GM21786 (cell line): ENCODE results near the gene SPATS2L.

Experiments
- ATAC-seq: cut with Tn5 transposase; IDR thresholded peaks from one replicate; pipeline ENCODE4 v1.9.1; 2021; ENCODE audit not compliant: unreplicated experiment

Gene SPATS2L

DNA sequence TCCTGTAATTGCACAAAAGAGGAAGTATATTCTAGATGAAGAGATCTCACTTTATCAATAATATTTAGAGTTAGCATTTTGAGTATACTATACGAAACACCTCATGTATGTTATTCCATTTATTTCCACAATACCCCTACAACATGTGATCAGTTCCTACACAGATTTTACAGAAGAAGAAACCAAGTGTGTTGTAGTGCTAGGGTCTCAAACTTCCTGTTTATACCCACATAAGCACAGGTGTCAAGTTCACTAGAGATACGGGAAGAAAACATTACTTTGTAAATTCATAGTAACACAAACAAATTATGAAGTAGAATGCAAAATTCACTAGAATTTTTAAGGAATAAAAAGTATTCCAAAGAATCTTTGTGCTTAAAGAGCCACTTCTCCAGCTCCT, 157.0 kb downstream of the SPATS2L start:
- no peak for ATAC-seq

DNA sequence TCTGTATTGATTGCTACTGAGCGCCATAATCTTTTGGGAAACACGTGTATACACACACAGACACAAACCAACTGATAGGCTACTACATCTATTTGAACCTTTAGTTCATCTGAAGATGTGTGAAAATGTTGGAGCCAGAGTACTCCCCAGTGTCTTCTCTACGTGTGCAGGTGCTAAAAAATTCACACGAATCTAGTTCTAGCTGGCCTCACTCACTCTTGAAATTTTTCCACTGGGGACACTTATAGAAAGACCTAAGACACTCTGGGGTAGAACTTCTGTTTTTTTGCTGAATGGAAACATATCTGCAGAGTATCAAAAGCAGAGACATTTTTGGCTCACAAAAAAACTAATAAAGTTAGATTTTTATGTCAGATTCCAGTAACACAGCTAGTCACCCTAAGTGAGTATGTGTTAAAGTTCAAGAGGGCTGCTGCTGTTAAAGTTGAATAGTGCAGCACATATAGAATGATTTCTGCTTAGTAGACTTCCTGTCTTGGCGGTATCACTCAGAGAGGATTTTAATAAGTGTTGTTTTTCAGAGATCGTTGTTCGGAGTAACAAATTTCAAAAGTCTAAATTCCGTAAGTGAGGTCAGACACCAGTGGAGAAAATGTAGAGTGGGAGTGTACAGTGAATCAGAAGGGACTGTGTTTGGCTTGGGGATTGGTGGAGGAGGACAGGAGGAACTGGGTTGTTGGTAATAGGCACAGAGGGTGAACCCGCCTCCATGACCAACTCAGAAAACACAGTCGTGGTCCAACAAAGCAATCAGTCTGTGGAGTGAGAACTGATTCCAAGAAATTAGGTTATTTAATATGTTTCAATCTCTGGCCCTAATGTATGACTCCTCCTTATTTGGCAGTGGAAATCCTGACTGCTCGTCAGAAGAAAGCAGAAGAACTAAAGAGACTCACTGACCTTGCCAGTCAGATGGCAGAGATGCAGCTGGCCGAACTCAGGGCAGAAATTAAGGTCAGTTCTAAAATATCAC, 160.2 kb downstream of the SPATS2L start:
- no peak for ATAC-seq

DNA sequence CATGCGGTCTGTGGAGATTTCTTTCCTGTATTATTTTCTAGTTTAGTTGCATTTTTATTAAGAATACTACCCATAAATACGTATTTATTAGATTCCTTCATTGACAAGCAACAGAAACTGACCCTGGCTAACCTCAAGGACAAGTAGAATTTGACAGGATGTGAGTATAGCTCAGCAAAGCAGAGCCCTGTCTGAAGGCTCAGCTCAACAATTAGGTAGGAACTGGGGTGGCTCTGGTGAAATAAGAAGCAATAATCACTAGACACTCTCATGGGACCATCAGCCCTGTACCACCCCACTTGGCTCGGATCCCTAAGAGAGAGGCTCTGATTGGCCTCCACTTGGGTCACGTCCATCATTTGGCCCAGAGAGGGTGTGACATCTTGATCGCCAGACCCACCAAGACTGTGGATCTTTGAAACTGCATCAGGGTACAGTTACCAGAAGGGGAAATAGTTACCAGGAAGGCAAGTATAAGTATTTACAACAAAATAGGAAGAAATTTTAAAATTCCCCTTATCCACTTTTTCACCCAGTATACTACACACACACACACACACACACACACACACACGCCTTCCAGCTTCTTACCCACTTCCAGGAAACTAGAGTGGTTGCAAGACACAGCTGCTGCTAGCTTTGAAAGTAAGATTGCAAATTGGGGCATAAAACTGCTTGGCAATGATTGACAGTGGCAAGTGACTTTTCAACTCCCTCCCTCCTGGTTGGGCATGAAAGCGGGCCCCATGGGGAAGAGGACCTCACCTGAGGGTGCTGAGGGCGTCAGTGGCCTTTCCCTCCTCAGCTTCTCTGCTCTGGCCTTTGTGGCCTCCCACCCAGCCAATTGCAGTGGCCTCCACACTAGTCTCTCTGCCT, 161.6 kb downstream of the SPATS2L start:
- no peak for ATAC-seq

DNA sequence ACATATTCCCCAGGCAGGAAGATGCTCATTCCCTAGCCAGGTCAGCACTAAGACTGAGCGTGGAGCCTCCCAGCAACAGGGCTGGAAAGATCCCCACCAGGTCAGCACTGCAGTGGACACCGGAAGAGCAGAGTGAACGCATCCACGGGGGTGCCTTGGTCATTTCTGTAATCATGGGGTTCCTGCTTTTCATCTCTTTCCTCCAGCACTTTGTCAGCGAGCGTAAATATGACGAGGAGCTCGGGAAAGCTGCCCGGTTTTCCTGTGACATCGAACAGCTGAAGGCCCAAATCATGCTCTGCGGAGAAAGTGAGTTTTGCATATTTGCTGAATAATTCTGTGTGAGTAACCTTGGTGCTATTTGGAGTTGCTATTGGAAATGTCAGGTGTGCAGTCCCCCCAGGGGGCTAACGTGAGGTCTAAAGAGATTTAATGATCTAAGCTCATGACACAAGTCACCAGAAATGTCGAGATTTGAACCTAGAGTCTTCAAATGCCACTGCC, 163.3 kb downstream of the SPATS2L start:
- no peak for ATAC-seq

DNA sequence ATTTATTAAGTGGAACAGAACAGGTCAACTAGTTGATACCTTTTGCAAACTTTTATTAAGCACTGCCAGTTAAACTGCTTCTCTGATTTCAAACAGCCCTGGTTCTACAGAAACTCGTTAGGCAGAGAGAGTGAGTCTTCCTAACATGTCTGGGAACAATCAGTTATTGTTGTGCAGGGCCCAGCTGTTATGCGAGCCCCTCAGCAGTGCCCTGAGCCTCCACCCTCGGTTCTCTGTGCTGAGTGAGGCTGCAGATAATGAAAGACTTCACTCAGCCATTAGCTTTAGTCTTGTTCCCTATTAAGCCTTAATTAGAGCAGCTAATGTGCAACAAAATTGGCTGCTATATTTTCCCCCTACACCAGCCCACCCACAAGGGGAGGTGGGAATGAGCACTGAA, 163.7 kb downstream of the SPATS2L start:
- ATAC-seq: no peak

DNA sequence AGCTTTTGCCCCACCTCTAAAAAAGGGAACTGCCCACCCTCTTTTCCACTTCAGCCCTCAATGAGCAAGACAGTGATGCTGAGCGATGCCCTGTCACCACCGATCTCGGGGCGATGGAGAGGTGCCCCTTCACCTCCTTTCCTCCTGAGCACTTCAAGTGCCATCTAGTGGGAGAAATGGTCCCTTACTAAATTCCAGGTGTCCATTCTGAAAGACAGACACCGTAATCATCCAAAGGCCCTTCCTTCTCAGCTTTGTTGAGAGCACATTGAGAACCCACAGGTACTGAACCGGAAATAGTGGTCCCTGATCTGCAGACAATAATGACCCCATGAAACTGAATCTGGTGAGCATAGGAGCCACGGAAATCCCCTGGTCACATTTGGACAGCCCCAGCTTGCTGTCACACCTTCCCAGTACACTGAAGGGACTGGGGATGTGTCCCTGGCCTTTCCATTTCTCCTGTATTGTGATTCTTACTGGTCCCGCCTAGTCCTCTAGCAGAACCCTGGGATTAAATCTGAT, 164.9 kb downstream of the SPATS2L start:
- peak; percentile 81 for ATAC-seq

DNA sequence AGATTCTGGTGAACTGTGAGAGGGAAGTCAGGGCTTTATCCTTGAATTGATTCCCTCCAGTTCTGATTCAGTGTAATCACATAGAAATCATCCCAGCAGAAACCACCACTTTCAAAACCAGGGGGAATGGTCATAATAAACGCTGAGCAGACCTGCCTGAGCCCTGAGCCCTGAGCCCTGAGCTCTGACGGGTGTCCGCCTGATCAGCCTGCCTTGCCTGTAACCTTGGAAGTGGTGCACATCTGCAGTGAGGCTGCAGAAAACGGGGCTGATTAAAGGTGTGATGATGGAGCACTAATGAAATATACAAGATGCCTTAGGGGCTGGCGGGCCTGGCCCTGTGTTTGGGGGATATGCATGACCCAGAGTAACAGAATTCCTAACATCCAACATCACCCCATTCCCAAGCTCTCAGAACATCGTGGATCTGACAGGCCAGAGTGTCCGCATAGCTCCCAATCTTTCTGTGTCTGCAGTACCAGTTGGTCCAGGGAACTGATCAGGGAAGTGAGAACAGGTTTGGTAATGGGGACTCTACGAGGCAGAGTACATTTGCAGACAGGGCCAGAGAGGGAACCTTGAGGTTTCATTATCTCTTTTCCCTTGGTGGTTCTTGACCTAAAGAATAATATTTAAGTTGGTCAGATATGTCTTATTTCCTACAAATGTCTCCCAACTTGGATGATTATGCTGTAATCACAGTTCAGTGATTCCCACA, 165.6 kb downstream of the SPATS2L start:
- ATAC-seq: peak; percentile 10

DNA sequence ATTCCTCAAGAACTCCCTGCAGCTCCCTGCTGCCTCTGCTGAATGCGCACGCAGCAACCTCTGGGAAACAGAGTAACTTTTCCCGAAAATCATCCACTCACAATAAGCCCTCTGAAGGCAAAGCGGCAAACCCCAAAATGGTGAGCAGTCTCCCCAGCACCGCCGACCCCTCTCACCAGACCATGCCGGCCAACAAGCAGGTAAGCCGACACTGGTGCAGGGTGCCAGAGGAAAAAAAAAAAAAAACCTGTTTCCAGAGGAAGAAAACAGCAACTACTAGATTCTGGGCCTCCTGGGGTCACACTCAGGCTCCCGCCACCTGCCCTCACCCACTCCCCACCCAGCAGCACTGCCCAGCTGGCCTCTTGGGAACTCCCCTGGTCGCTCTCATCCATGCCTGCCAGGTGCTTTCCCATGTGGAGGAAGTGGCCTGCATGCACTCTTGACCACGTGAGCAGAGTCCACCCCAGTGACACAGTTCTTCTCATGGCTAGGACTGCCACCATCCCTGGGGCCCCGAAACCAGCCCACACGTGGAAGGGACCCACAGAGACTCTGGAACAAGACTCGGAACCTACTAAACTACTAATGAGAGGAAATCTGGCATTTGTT, 166.5 kb downstream of the SPATS2L start:
- no peak for ATAC-seq

DNA sequence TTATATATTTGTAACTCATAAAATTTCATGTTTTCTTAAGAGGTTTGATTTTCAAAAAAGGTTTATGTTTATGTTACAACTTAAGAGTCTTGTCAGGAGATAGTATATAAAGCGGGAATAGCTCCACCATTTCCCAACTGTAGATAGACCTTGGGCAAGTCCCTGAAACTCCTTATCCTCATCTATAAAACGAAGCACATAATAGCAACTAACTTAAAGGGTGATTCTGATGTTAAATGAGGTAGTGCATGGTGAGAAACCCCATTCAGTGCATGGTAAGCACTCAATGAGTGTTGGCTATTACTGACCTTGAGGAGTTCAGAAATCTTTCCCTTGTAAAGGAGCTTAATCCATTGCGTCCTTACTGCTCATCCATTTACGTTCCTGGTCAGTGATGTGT, 169.3 kb downstream of the SPATS2L start:
- ATAC-seq: no peak

DNA sequence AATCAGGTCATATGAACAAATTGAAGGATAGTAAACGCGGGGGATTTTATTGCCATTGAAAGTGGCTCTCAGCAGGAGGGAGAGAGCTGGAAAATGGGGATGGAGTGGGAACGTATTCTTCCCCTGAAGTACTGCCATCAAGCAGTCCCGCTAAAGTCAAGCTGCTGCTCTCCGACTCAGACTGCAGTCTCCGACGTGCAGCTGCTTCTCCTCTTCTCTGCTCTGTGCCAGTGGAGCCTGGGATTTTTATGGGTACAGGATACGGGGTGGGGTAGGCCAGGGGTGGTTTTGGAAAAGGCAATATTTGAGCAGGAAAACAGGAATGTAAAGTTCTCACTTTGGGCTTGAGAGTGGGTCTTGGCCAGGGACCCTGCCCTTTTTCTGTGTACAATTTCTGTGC, 170.3 kb downstream of the SPATS2L start:
- no peak for ATAC-seq

DNA sequence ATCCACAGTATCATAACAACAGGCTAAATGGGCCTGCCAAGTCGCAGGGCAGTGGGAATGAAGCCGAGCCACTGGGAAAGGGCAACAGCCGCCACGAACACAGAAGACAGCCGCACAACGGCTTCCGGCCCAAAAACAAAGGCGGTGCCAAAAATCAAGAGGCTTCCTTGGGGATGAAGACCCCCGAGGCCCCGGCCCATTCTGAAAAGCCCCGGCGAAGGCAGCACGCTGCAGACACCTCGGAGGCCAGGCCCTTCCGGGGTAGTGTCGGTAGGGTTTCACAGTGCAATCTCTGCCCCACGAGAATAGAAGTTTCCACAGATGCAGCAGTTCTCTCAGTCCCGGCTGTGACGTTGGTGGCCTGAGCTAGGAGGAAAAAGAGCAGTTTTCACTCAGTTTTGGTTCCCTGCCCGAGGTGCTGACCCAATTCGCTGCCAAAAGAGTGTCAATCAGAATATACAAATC, 171.2 kb downstream of the SPATS2L start:
- no peak for ATAC-seq

DNA sequence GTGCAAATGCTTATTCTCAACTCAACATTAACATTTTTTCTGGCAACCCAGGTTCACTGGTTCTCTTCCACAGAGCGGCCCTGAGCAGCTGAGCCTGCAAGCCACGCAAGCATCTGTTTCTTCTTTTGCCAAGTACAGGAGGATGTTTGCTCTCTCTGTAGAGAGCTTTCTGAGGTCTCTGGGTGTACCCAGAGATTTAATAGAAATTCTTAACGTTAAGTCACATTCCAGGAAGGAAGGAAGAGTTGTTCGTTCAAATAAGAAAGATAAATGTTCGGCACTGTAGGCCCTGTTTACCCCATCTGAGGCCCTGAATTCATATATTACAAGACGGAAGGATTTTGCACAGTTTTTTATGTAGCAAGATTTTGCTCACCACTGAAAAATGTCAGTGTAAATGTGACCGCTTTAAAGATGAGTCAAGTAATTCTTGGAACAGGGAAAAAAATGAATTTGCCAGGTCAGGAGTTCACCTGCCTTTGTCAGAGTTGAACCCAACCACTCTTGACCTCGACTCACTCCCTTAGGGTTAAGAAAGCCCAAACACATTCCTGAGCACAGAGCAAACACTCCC, 173.3 kb downstream of the SPATS2L start:
- ATAC-seq: no peak

DNA sequence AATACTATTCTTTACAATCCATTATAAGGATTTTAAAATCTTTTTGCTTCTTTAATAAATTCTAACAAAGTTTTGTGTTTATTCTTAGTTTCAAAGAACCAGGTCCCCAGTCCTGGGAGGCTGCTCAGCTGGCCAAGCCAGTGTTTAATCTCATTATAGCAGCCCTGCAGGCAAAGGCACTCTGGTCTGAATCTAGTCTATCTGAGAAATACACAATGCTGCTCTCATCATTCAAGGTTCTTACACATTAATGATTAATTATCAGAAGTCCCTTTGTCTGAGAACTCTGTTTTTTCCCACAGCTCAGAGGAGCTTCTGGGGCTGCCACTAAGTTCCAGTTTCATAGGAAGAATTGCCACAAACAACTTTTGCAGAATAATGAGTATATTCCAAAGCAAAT, 175.7 kb downstream of the SPATS2L start:
- ATAC-seq: peak; percentile 57

DNA sequence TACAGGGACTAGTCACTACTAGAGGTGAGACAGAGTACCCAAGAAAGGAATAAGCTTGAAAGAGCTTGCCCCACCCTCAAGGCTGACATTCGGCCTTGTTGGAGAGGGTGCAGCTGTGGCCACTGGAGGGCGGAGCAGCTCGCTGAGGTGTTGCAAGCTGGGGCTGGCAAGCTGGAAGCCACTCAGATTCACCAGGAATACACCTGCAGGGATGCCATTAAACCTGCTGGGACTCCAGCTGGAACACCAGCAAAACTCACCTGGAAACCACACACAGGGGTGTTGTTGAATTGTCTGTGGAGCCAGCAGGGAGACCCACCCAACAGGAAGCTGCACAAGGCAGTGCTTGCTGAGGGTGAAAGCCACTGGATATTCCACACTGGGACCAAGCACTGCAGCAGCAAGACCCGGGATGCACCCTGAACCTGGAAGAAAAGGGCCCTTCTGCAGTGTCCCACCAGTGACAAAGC, 177.3 kb downstream of the SPATS2L start:
- ATAC-seq: peak; percentile 52

DNA sequence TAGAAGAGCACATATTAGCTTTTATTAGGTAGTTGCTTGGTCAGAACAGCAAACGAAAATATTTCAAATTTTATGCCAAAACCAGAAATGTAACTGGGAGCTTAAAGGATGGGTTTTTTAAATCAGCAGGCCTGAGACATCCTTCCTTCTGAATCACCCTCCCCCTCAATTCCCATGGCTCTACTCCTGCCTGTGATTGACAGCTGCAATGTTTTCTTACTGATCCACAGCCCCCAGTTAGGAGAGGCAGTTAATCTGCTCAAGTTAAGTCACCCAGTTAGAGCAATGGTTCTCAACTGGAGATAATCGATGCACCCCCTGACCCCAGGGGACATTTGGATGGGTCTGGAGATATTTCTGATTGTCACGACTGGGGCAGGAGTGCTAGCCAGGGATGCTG, 178.4 kb downstream of the SPATS2L start:
- no peak for ATAC-seq

DNA sequence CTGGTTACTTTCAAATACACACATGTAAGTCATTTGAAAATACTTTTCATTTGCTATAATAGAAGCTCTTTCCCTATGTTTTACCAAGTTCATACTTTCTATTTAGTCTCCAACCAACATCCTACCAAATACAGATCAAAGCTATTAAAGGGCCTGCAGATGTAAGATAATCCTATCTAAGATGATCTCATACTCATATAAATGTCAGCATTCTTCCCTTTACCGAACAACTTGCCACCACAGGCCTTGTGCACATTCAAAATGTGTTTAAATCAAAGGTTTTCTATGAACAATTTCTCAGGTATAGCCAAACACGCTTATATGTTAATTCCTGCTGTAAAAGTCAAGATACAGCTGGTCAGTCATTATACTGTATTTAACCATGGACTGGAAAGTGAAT, 180.0 kb downstream of the SPATS2L start:
- no peak for ATAC-seq

DNA sequence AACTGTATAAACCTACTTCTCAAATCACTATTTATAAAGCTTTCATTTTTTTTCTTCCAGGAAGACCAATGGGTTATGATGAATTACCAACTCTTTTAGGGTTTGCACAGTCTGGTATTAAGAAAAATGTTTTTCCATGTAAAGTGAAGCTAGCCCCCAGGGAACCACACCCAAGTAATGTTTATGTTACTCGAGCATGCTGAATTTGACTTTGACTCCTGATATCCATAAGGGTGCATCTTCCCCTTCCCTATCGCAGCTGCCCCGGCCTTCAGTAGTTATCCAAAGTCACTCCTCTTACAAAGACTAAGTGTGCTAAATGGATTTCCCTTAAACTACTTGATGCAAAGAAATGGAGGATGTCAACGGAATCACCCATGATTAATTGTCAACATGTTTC, 181.7 kb downstream of the SPATS2L start:
- ATAC-seq: no peak

DNA sequence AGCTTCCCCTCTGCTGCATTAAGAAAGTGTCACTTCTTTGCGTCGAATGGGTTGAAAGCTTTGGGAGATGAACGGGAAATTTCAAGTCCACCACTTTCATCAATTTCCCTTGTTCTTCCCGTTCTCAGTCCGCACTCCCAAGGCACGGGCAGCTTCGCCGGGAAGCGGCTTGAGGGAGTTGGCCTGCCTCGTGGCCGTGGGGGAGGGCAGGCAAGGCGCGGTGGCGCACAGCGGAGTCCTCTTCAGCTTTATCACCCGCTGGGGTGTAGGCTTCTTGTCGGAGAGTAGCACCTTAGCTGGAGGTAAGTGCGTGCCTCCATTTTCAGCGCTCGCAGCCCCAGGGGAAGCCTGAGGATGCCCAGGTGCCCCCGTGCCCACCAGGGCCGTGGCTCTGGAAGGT, 183.5 kb downstream of the SPATS2L start:
- no peak for ATAC-seq

DNA sequence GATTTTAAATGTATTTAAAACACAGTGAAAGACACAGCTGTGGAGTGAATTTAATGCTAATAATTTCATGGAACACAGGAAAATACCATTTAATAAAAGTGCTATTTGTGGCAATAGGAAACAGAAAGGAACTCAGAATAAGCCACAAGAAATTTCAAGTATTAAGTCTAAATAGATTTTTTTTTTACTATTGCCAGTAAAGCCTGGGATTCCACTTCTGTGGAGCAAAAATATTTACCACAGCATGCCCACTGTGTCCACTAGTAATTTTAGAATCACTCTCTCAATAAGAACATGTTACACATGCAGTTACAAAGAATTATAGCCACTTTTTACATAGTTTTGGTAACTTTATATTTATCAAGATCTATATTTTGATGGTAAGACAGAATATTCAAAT, 186.2 kb downstream of the SPATS2L start:
- no peak for ATAC-seq

DNA sequence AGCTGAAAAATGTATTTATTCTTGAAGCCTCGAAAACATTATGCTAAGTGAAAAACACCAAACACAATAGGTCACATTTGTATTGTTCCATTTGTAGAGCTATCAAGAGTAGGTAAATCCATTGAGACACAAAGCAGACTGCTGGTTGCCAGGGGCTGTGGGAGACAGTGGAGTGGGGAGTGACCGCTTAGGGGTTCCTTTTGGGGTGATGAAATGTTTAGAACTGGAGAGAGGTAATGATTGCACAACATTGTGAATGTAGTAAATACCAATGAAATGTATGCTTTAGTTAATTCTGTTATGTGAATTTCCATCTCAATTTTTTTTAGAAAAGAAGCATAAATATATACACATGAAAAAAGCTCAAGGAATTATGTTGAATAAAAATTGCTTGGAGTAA, 187.6 kb downstream of the SPATS2L start:
- no peak for ATAC-seq
